Glomerular visceral epithelial cell (primary cell): ENCODE results near the gene AKAP6.

ENCODE experiments used
- DNase-seq: peaks from one replicate; pipeline ENCODE4 v3.0.0-alpha.2; 2016; ENCODE audit errors: extremely low spot score

Gene AKAP6, protein sequence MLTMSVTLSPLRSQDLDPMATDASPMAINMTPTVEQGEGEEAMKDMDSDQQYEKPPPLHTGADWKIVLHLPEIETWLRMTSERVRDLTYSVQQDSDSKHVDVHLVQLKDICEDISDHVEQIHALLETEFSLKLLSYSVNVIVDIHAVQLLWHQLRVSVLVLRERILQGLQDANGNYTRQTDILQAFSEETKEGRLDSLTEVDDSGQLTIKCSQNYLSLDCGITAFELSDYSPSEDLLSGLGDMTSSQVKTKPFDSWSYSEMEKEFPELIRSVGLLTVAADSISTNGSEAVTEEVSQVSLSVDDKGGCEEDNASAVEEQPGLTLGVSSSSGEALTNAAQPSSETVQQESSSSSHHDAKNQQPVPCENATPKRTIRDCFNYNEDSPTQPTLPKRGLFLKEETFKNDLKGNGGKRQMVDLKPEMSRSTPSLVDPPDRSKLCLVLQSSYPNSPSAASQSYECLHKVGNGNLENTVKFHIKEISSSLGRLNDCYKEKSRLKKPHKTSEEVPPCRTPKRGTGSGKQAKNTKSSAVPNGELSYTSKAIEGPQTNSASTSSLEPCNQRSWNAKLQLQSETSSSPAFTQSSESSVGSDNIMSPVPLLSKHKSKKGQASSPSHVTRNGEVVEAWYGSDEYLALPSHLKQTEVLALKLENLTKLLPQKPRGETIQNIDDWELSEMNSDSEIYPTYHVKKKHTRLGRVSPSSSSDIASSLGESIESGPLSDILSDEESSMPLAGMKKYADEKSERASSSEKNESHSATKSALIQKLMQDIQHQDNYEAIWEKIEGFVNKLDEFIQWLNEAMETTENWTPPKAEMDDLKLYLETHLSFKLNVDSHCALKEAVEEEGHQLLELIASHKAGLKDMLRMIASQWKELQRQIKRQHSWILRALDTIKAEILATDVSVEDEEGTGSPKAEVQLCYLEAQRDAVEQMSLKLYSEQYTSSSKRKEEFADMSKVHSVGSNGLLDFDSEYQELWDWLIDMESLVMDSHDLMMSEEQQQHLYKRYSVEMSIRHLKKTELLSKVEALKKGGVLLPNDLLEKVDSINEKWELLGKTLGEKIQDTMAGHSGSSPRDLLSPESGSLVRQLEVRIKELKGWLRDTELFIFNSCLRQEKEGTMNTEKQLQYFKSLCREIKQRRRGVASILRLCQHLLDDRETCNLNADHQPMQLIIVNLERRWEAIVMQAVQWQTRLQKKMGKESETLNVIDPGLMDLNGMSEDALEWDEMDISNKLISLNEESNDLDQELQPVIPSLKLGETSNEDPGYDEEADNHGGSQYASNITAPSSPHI (N-terminal part only)

GRCh38 chr14:32329146-32329545 lies at the start of gene AKAP6:
TSS of gene AKAP6 (plus strand) at chr14:32329298. CDS start at chr14:32433494, 104,196 bp downstream.
- DNase-seq: no peak

- no peak for DNase-seq
These were observed 42.5 kb upstream of the AKAP6 start for GRCh38 chr14:32286602-32287001.

- DNase-seq: no peak
These were observed 32.7 kb upstream of the AKAP6 start for GRCh38 chr14:32296366-32296765.

- DNase-seq: no peak
These were observed 30.8 kb upstream of the AKAP6 start for GRCh38 chr14:32298346-32298745.

DNA sequence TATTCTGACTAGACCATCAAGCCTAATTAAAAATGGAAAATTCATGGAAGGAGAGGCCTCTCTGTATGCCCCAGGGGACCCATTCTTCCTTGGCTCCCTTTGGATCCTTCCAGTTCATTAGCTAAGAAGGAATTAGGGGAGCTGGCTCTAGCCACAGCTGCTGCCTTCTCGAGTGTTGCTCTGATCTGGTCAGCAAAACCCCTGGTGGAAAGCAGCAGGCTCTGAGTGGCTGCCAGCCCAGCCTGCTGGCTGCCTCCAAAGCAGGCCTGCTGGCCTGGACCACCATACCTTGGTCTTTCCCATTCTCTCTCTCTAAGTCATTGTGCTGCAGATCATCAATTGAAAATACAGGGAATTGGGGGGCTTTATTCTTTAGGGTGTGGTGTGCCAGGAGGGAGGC lies 29.0 kb upstream of the AKAP6 start:
- no peak for DNase-seq

GRCh38 chr14:32303865-32304264 lies 25.2 kb upstream of the AKAP6 start:
- DNase-seq: no peak

DNA sequence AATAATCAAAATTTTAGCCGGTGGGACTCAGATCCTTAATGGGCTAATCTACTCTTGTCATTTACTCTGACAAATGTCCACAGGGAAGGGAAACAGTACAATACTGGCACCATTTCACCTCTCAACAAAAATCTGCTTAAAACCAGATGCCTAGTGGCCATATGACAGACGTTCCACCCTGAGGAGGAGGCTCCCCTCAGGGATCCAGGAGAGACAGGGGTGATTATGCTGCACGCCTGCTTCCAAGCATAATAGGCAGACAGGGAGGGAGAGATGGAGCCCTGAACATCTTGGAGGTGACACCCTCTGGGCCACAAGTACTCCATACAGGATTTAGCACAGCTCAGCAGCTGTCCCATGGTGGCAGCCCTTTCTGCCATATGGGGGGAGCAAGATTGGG lies 24.8 kb upstream of the AKAP6 start:
- DNase-seq: no peak

DNA sequence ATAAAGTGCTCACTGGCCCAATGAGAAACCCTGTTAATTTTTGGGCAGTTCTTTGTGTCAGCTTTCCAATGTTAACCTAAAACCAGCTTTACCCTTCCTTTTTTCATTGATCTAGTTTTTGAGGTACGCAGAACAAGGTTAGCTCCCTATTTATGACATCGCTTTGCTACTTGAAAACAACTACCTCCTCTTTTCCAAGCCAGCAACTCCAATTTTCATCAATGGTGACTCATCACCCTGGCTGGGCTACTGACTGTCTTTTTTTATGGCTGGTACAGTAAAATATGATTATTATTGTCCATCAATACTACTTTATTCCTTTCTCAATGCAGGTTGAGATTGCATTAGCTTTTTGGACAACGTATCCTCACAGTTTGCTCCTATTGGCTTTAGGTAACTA lies 22.5 kb upstream of the AKAP6 start:
- no peak for DNase-seq

- no peak for DNase-seq
These were observed 21.1 kb upstream of the AKAP6 start for GRCh38 chr14:32307881-32308582.

DNA sequence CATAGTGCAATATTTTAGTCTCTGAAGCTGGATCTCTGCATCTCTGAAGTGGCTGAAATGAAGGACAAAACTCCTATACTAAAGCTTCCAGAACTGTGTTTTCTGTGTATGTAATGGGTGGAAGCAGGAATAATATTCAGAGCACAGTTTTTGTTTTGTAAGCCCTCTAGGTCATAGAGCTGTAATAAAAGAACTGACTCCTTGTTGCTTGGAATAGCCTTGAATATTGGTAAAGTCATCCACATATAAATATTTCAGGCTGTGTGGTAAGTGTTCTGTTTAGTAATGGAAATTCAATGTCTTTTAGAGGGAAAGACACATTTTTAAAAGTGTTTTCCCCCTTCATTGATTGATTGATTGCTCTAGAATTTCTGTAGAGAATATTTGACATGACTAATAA lies 18.2 kb upstream of the AKAP6 start:
- no peak for DNase-seq

GRCh38 chr14:32311294-32312009 lies 17.6 kb upstream of the AKAP6 start:
- no peak for DNase-seq

DNA sequence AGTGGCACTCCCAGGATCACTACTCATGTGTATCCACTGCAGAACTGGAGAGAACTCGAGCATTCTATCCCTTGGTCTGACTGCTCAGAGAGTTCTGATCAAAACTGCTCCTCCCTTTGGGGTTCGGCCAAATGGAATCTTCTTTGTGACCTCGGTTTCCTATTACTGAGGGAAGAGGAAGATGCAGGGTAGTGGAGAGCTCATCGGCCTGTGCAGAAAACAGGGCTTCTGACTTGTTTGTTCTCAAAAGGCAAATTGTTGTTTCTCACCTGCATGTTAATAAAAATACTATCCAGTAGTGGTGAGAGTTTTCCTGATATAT lies 17.1 kb upstream of the AKAP6 start:
- DNase-seq: no peak

- no peak for DNase-seq
These were observed 15.2 kb upstream of the AKAP6 start for GRCh38 chr14:32313844-32314376.

GRCh38 chr14:32318087-32318795 lies 10.9 kb upstream of the AKAP6 start:
- DNase-seq: no peak

- peak; percentile 18 for DNase-seq
These were observed 9.6 kb upstream of the AKAP6 start for GRCh38 chr14:32319368-32320049.

GRCh38 chr14:32324601-32325000 lies 4.5 kb upstream of the AKAP6 start:
- no peak for DNase-seq

DNA sequence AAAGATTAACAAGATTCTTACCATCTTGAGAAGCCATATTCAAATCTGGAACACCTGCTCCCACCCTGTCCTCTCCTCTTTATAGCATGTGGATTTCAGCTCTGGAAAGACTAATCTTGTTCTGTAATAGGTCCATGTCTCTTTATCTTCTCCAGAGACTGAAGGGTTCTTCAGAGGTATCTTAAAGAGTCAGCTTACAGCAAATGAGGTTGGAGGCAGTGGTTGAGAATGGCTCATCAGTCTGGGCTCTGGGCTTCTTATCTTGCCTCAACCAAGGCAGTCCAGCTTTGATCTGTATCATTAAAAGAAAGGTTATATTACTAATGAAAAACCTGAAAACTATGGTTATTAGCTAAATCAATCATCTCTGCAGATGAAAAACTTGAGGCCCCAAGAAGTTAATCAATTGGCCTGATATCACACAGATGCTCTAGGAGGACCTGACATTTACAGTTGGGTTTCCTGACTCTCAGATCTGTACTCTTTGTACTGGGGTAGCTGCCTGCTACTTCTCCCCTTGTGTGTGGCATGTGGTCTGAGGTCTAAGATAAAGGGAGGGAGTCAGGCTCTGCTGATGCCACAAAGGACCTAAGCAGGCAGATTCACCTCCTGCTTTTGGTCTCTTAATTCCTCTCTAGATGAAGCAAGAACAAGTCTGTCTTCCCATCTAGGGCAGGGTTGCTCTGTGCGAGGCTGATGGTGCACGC lies 1.7 kb upstream of the AKAP6 start:
- DNase-seq: no peak

DNA sequence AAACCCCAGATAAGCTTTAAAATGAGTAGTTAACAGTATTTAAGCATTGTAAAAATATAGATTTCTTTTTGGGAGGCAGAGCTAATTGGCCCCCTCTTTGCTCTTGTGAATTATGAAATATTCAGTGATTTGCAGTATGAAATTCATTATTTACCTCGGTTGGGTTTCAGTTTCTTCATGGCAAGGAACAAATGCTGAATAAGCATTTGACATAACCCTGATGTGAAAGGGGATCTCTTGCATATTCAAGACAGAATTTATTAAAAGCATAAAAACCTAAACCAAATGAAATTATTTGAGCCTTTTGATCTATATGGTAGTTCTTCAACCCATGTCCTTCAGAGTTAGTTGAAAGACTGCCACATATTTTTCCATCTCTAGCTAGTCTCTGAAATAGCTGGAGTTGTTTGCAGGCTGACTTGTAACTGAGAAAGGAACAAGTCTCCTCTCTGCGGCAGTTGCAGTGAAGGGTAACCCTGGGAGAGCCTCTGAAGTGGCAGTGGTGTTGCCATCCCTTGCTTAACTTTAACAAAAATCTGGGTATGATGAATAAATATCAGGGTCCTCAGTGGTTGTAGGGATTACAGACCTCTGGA lies 690 bp downstream of the AKAP6 start:
- DNase-seq: no peak
